ENCODE data around the gene TMC7. TPM values are rescaled to one million over a fixed set of nuclear protein-coding genes. Genes with fewer than 3 reads are reported as not detected.

The TMC7 gene
- total and polyA plus RNA-seq, 2 of the 13 experiments (the other 11 are each of a cell fraction or from before 2014, with no cell fraction given) = 1.2 to 5.1 TPM

DNA sequence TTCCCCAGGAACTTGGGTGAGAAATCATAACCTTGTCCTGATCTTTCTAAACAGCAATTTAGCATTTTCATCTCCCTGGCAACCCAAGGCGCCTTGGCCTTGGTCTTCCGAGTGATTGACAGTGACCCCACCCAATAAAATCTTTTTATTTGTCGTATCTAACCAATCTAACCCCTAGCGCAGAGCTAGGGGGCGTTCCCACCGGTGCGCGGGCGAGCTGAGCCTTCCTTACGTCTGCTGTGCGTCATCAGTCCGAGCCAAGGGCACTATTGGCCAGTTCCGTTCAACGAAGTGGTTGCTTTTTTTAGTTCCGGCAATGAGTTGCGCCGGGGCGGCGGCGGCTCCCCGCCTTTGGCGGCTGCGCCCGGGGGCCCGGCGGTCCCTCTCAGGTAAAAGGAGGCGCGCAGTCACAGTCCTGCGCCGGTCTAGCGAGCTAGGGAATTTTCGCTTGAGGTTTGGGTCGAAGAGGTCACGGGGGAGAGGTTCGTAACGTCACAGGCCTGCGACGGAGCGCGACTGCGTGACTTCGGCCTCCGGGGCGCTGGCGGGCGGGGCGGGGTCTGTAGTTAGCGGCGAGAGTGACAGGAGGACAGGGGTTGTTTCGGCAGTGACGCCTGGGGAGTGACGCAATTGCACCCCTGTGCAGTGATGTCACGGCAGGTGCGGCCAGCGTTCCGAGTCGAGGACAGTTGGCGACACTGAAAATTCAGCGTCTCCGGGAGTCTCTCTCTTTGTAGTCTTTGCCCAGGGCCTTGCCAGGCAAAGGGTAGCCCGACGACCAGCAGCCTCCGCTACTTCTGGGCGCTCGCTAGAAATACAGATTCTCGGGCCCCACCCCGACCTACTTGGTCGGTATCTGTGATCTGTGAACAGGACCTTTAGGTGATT, 83.9 kb downstream of the TMC7 start, which contains the start of gene COQ7 (continued):
- TF ChIP-seq, protein P1, sequence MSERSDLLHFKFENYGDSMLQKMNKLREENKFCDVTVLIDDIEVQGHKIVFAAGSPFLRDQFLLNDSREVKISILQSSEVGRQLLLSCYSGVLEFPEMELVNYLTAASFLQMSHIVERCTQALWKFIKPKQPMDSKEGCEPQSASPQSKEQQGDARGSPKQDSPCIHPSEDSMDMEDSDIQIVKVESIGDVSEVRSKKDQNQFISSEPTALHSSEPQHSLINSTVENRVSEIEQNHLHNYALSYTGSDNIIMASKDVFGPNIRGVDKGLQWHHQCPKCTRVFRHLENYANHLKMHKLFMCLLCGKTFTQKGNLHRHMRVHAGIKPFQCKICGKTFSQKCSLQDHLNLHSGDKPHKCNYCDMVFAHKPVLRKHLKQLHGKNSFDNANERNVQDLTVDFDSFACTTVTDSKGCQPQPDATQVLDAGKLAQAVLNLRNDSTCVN (CRISPR knock-in tag; IDR thresholded peaks at IDR 0.05; ENCODE audit: borderline replicate concordance) = peak; percentile 54; the same call in 1 of the 2 replicates
- TF ChIP-seq, protein P2, sequence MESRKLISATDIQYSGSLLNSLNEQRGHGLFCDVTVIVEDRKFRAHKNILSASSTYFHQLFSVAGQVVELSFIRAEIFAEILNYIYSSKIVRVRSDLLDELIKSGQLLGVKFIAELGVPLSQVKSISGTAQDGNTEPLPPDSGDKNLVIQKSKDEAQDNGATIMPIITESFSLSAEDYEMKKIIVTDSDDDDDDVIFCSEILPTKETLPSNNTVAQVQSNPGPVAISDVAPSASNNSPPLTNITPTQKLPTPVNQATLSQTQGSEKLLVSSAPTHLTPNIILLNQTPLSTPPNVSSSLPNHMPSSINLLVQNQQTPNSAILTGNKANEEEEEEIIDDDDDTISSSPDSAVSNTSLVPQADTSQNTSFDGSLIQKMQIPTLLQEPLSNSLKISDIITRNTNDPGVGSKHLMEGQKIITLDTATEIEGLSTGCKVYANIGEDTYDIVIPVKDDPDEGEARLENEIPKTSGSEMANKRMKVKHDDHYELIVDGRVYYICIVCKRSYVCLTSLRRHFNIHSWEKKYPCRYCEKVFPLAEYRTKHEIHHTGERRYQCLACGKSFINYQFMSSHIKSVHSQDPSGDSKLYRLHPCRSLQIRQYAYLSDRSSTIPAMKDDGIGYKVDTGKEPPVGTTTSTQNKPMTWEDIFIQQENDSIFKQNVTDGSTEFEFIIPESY (CRISPR knock-in tag; IDR thresholded peaks at IDR 0.05) = no peak
- no peak for TF ChIP-seq HOXA7 (CRISPR knock-in tag; IDR thresholded peaks at IDR 0.05)
- TF ChIP-seq, protein P3, sequence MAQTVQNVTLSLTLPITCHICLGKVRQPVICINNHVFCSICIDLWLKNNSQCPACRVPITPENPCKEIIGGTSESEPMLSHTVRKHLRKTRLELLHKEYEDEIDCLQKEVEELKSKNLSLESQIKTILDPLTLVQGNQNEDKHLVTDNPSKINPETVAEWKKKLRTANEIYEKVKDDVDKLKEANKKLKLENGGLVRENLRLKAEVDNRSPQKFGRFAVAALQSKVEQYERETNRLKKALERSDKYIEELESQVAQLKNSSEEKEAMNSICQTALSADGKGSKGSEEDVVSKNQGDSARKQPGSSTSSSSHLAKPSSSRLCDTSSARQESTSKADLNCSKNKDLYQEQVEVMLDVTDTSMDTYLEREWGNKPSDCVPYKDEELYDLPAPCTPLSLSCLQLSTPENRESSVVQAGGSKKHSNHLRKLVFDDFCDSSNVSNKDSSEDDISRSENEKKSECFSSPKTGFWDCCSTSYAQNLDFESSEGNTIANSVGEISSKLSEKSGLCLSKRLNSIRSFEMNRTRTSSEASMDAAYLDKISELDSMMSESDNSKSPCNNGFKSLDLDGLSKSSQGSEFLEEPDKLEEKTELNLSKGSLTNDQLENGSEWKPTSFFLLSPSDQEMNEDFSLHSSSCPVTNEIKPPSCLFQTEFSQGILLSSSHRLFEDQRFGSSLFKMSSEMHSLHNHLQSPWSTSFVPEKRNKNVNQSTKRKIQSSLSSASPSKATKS (CRISPR knock-in tag; IDR thresholded peaks at IDR 0.05) = no peak
- TF ChIP-seq, protein P4, sequence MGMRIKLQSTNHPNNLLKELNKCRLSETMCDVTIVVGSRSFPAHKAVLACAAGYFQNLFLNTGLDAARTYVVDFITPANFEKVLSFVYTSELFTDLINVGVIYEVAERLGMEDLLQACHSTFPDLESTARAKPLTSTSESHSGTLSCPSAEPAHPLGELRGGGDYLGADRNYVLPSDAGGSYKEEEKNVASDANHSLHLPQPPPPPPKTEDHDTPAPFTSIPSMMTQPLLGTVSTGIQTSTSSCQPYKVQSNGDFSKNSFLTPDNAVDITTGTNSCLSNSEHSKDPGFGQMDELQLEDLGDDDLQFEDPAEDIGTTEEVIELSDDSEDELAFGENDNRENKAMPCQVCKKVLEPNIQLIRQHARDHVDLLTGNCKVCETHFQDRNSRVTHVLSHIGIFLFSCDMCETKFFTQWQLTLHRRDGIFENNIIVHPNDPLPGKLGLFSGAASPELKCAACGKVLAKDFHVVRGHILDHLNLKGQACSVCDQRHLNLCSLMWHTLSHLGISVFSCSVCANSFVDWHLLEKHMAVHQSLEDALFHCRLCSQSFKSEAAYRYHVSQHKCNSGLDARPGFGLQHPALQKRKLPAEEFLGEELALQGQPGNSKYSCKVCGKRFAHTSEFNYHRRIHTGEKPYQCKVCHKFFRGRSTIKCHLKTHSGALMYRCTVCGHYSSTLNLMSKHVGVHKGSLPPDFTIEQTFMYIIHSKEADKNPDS (CRISPR knock-in tag; IDR thresholded peaks at IDR 0.05) = peak; percentile 92; the same call in 1 of the 2 replicates
- no peak for TF ChIP-seq ZNF607 (CRISPR knock-in tag; IDR thresholded peaks at IDR 0.05; ENCODE audit: borderline replicate concordance)
- peak; percentile 50; the same call in 1 of the 2 replicates for TF ChIP-seq ZBTB3 (CRISPR knock-in tag; IDR thresholded peaks at IDR 0.05; ENCODE audit: borderline replicate concordance, low read depth)
- TF ChIP-seq, protein P5, sequence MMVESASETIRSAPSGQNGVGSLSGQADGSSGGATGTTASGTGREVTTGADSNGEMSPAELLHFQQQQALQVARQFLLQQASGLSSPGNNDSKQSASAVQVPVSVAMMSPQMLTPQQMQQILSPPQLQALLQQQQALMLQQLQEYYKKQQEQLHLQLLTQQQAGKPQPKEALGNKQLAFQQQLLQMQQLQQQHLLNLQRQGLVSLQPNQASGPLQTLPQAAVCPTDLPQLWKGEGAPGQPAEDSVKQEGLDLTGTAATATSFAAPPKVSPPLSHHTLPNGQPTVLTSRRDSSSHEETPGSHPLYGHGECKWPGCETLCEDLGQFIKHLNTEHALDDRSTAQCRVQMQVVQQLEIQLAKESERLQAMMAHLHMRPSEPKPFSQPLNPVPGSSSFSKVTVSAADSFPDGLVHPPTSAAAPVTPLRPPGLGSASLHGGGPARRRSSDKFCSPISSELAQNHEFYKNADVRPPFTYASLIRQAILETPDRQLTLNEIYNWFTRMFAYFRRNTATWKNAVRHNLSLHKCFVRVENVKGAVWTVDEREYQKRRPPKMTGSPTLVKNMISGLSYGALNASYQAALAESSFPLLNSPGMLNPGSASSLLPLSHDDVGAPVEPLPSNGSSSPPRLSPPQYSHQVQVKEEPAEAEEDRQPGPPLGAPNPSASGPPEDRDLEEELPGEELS (CRISPR knock-in tag; IDR thresholded peaks at IDR 0.05) = peak; percentile 66
- TF ChIP-seq ZNF572 (CRISPR knock-in tag; IDR thresholded peaks at IDR 0.05) = no peak; the same call in 1 of the 2 replicates
- TF ChIP-seq ZNF235 (CRISPR knock-in tag; IDR thresholded peaks at IDR 0.05; ENCODE audit: borderline replicate concordance) = no peak
- TF ChIP-seq, protein P6, sequence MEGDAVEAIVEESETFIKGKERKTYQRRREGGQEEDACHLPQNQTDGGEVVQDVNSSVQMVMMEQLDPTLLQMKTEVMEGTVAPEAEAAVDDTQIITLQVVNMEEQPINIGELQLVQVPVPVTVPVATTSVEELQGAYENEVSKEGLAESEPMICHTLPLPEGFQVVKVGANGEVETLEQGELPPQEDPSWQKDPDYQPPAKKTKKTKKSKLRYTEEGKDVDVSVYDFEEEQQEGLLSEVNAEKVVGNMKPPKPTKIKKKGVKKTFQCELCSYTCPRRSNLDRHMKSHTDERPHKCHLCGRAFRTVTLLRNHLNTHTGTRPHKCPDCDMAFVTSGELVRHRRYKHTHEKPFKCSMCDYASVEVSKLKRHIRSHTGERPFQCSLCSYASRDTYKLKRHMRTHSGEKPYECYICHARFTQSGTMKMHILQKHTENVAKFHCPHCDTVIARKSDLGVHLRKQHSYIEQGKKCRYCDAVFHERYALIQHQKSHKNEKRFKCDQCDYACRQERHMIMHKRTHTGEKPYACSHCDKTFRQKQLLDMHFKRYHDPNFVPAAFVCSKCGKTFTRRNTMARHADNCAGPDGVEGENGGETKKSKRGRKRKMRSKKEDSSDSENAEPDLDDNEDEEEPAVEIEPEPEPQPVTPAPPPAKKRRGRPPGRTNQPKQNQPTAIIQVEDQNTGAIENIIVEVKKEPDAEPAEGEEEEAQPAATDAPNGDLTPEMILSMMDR (CRISPR knock-in tag; IDR thresholded peaks at IDR 0.05) = peak; percentile 19; the same call in 1 of the 2 replicates
- TF ChIP-seq ELF1 (CRISPR knock-in tag; IDR thresholded peaks at IDR 0.05) = peak; percentile 82
- TF ChIP-seq, protein P7, sequence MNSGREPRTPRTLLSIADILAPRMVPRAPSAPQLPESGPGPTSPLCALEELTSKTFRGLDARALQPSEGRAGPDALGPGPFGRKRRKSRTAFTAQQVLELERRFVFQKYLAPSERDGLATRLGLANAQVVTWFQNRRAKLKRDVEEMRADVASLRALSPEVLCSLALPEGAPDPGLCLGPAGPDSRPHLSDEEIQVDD (CRISPR knock-in tag; IDR thresholded peaks at IDR 0.05; ENCODE audit: borderline replicate concordance) = no peak; the same call in none of the 2 replicates
- TF ChIP-seq KLF9 (CRISPR knock-in tag; IDR thresholded peaks at IDR 0.05; ENCODE audit: low read depth) = no peak; the same call in 1 of the 2 replicates
- TF ChIP-seq ZNF124 (CRISPR knock-in tag; IDR thresholded peaks at IDR 0.05) = no peak
